SK-N-SH treated with all-trans-retinoic acid at 6 μM for 48 hours (cell line): Measurements from ENCODE around the gene FEN1.

Source experiments
- ATAC-seq: fragments of 200-7000 bp; cut with Tn5 transposase; 3 replicates; pipeline ENCODE4 v1.9.1; 2020; ENCODE audit warnings: mild to moderate bottlenecking, moderate library complexity
- ARNTL ChIP-seq: fragments of 450-650 bp; formaldehyde crosslinking; IDR thresholded peaks from 2 replicates; pipeline ENCODE4 v1.5.0; 2020; ENCODE audit warnings: low read depth, mild to moderate bottlenecking, moderate library complexity, borderline replicate concordance
- BACH2 ChIP-seq: fragments of 250-450 bp; sonication (Bioruptor Pico); IDR thresholded peaks from 2 replicates; pipeline ENCODE4 v1.9.0; 2021; ENCODE audit warnings: mild to moderate bottlenecking, borderline replicate concordance
- CREB5 ChIP-seq: fragments of 250-450 bp; sonication (Bioruptor Pico); IDR thresholded peaks from 2 replicates; pipeline ENCODE4 v1.5.1; 2020; ENCODE audit warnings: low read depth, mild to moderate bottlenecking, moderate library complexity
- CSDC2 ChIP-seq: fragments of 250-450 bp; sonication (Bioruptor Pico); IDR thresholded peaks from 2 replicates; pipeline ENCODE4 v1.5.0; 2020; ENCODE audit warnings: mild to moderate bottlenecking, moderate library complexity
- ESRRG ChIP-seq: fragments of 250-450 bp; sonication (Bioruptor Pico); IDR thresholded peaks from 2 replicates; pipeline ENCODE4 v1.6.1; 2021; ENCODE audit warnings: mild to moderate bottlenecking
- GLIS3 ChIP-seq: fragments of 250-450 bp; sonication (Bioruptor Pico); IDR thresholded peaks from 2 replicates; pipeline ENCODE4 v1.5.0; 2020; ENCODE audit warnings: mild to moderate bottlenecking, moderate library complexity
- ISL1 ChIP-seq: fragments of 250-450 bp; sonication (Bioruptor Pico); IDR thresholded peaks from 2 replicates; pipeline ENCODE4 v2.1.2; 2022; ENCODE audit warnings: mild to moderate bottlenecking, moderate library complexity
- OSR1 ChIP-seq: fragments of 250-450 bp; sonication (Bioruptor Pico); IDR thresholded peaks from 2 replicates; pipeline ENCODE4 v1.8.0; 2022; ENCODE audit warnings: moderate library complexity, mild to moderate bottlenecking, inconsistent platforms
- PPARA ChIP-seq: fragments of 250-450 bp; sonication (Bioruptor Pico); IDR thresholded peaks from 2 replicates; pipeline ENCODE4 v1.5.0; 2020; ENCODE audit warnings: mild to moderate bottlenecking, borderline replicate concordance
- RARB ChIP-seq: fragments of 250-450 bp; sonication (Bioruptor Pico); IDR thresholded peaks from 2 replicates; pipeline ENCODE4 v1.8.0; 2021; ENCODE audit warnings: mild to moderate bottlenecking, moderate library complexity
- SNAI2 ChIP-seq: fragments of 250-450 bp; sonication (Bioruptor Pico); IDR thresholded peaks from 2 replicates; pipeline ENCODE4 v1.5.0; 2020; ENCODE audit warnings: mild to moderate bottlenecking, moderate library complexity
- TCF4 ChIP-seq: fragments of 250-450 bp; sonication (Bioruptor Pico); IDR thresholded peaks from 2 replicates; pipeline ENCODE4 v1.8.0; 2021; ENCODE audit warnings: mild to moderate bottlenecking, moderate library complexity, borderline replicate concordance
- TOX ChIP-seq: fragments of 250-450 bp; sonication (Bioruptor Pico); IDR thresholded peaks from 2 replicates; pipeline ENCODE4 v1.8.0; 2021; ENCODE audit warnings: mild to moderate bottlenecking, moderate library complexity, borderline replicate concordance
- ZC3H10 ChIP-seq: fragments of 250-450 bp; sonication (Bioruptor Pico); IDR thresholded peaks from 2 replicates; pipeline ENCODE4 v1.5.1; 2021; ENCODE audit warnings: mild to moderate bottlenecking, moderate library complexity
- ZFP3 ChIP-seq: fragments of 250-450 bp; sonication (Bioruptor Pico); IDR thresholded peaks from 2 replicates; pipeline ENCODE4 v1.5.0; 2020; ENCODE audit warnings: mild to moderate bottlenecking, moderate library complexity
- ZFP30 ChIP-seq: fragments of 450-650 bp; formaldehyde crosslinking; IDR thresholded peaks from 2 replicates; pipeline ENCODE4 v1.5.0; 2022; ENCODE audit warnings: mild to moderate bottlenecking, moderate library complexity
- ZNF565 ChIP-seq: fragments of 450-650 bp; formaldehyde crosslinking; conservative IDR thresholded peaks from 2 replicates; pipeline ENCODE4 v1.5.0; 2020; ENCODE audit warnings: low read depth, mild to moderate bottlenecking, moderate library complexity
- ZNF70 ChIP-seq: fragments of 450-650 bp; formaldehyde crosslinking; IDR thresholded peaks from 2 replicates; pipeline ENCODE4 v1.5.0; 2020; ENCODE audit warnings: mild to moderate bottlenecking, moderate library complexity
- ZNF8 ChIP-seq: fragments of 450-650 bp; formaldehyde crosslinking; IDR thresholded peaks from 2 replicates; pipeline ENCODE4 v1.5.0; 2020; ENCODE audit warnings: mild to moderate bottlenecking, moderate library complexity
- TF ChIP-seq, protein P1 (sequence below): fragments of 250-450 bp; sonication (Bioruptor Pico); IDR thresholded peaks from 2 replicates; pipeline ENCODE4 v1.5.0; 2020; ENCODE audit warnings: mild to moderate bottlenecking, moderate library complexity
- TF ChIP-seq, protein P2 (sequence below): fragments of 250-450 bp; sonication (Bioruptor Pico); IDR thresholded peaks from 2 replicates; pipeline ENCODE4 v1.8.0; 2021; ENCODE audit warnings: low read depth, mild to moderate bottlenecking, moderate library complexity, borderline replicate concordance
- TF ChIP-seq, protein P3 (sequence below): fragments of 250-450 bp; sonication (Bioruptor Pico); IDR thresholded peaks from 2 replicates; pipeline ENCODE4 v1.5.1; 2021; ENCODE audit warnings: mild to moderate bottlenecking, moderate library complexity
- TF ChIP-seq, protein P4 (sequence below): fragments of 250-450 bp; sonication (Bioruptor Pico); IDR thresholded peaks from 2 replicates; pipeline ENCODE4 v1.8.0; 2020; ENCODE audit warnings: mild to moderate bottlenecking, moderate library complexity, borderline replicate concordance

Gene FEN1

DNA sequence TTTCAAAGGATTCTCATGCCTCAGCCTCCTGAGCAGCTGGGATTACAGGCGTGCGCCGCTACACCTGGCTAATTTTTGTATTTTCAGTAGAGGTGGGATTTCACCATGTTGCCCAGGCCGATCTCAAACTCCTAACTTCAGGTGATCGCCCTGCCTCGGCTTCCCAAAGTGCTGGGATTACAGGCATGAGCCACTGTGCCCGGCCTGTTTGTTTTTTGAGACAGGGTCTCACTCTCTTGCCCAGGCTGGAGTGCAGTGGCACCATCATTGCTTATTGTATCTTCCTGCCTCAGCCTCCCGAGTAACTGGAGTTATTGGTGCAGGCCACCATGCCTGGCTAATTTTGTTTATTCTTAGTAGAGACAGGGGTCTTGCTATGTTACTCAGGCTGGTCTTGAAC is 43.5 kb downstream of the FEN1 start:
- TF ChIP-seq TCF4, result no peak
- no peak for TF ChIP-seq BACH2 (CRISPR knock-in tag)
- no peak for TF ChIP-seq GLIS3 (CRISPR knock-in tag)
- TF ChIP-seq ISL1 (CRISPR knock-in tag), result no peak
- TF ChIP-seq ESRRG, result no peak
- TF ChIP-seq ZFP3, result no peak
- TF ChIP-seq CREB5 (CRISPR knock-in tag), result no peak
- no peak for ATAC-seq

DNA sequence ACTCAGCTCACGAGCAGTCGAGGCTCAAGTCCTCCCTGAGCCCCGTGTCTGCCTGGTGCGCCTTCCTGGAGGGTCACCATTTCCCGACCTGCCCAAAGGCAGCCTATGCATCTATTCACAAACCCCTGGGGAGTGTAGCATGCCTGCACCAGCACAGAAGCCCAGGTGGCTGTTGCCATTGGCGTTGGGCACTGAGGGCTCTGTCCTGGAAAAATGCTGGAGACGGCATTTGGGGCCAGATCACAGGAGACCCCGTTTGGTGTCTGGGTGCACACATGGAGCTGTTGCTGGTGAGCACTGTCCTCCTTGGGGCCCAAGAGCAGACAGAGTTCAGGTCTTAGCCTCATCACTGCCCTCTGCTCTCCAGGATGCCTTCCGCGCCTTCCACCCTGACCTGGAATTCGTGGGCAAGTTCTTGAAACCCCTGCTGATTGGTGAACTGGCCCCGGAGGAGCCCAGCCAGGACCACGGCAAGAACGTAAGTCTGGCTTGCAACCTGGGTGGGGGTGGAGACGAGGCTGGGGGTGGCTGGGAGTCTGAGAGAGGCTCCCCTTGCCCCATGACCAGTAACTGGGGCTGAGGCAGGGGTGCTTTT is 44.8 kb downstream of the FEN1 start:
- TF ChIP-seq, protein P1, sequence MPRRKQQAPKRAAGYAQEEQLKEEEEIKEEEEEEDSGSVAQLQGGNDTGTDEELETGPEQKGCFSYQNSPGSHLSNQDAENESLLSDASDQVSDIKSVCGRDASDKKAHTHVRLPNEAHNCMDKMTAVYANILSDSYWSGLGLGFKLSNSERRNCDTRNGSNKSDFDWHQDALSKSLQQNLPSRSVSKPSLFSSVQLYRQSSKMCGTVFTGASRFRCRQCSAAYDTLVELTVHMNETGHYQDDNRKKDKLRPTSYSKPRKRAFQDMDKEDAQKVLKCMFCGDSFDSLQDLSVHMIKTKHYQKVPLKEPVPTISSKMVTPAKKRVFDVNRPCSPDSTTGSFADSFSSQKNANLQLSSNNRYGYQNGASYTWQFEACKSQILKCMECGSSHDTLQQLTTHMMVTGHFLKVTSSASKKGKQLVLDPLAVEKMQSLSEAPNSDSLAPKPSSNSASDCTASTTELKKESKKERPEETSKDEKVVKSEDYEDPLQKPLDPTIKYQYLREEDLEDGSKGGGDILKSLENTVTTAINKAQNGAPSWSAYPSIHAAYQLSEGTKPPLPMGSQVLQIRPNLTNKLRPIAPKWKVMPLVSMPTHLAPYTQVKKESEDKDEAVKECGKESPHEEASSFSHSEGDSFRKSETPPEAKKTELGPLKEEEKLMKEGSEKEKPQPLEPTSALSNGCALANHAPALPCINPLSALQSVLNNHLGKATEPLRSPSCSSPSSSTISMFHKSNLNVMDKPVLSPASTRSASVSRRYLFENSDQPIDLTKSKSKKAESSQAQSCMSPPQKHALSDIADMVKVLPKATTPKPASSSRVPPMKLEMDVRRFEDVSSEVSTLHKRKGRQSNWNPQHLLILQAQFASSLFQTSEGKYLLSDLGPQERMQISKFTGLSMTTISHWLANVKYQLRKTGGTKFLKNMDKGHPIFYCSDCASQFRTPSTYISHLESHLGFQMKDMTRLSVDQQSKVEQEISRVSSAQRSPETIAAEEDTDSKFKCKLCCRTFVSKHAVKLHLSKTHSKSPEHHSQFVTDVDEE, result no peak
- no peak for TF ChIP-seq RARB (CRISPR knock-in tag)
- TF ChIP-seq OSR1 (CRISPR knock-in tag), result no peak
- no peak for TF ChIP-seq ZNF565 (CRISPR knock-in tag)
- TF ChIP-seq TOX (CRISPR knock-in tag), result no peak
- no peak for TF ChIP-seq BACH2 (CRISPR knock-in tag)
- no peak for TF ChIP-seq ZNF8 (CRISPR knock-in tag)
- TF ChIP-seq, protein P2, sequence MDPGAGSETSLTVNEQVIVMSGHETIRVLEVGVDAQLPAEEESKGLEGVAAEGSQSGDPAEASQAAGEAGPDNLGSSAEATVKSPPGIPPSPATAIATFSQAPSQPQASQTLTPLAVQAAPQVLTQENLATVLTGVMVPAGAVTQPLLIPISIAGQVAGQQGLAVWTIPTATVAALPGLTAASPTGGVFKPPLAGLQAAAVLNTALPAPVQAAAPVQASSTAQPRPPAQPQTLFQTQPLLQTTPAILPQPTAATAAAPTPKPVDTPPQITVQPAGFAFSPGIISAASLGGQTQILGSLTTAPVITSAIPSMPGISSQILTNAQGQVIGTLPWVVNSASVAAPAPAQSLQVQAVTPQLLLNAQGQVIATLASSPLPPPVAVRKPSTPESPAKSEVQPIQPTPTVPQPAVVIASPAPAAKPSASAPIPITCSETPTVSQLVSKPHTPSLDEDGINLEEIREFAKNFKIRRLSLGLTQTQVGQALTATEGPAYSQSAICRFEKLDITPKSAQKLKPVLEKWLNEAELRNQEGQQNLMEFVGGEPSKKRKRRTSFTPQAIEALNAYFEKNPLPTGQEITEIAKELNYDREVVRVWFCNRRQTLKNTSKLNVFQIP (CRISPR knock-in tag), result no peak
- TF ChIP-seq CREB5 (CRISPR knock-in tag), result no peak
- TF ChIP-seq ZFP30, result no peak
- no peak for TF ChIP-seq ZFP3
- no peak for TF ChIP-seq SNAI2
- no peak for TF ChIP-seq TCF4
- no peak for TF ChIP-seq ZC3H10 (CRISPR knock-in tag)
- TF ChIP-seq ARNTL (CRISPR knock-in tag), result no peak
- TF ChIP-seq, protein P3, sequence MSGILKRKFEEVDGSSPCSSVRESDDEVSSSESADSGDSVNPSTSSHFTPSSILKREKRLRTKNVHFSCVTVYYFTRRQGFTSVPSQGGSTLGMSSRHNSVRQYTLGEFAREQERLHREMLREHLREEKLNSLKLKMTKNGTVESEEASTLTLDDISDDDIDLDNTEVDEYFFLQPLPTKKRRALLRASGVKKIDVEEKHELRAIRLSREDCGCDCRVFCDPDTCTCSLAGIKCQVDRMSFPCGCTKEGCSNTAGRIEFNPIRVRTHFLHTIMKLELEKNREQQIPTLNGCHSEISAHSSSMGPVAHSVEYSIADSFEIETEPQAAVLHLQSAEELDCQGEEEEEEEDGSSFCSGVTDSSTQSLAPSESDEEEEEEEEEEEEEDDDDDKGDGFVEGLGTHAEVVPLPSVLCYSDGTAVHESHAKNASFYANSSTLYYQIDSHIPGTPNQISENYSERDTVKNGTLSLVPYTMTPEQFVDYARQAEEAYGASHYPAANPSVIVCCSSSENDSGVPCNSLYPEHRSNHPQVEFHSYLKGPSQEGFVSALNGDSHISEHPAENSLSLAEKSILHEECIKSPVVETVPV (CRISPR knock-in tag), result no peak
- TF ChIP-seq, all 23 proteins: peak for 0
- ATAC-seq, result no peak

GRCh38 chr11:61838501-61838900 is 45.8 kb downstream of the FEN1 start:
- no peak for ATAC-seq
- TF ChIP-seq TCF4 (no peak), ZNF565 (CRISPR knock-in tag) (no peak), CREB5 (CRISPR knock-in tag) (no peak), BACH2 (CRISPR knock-in tag) (no peak), ISL1 (CRISPR knock-in tag) (no peak), CSDC2 (CRISPR knock-in tag) (no peak), ZNF70 (CRISPR knock-in tag) (no peak), ARNTL (CRISPR knock-in tag) (no peak), TOX (CRISPR knock-in tag) (no peak), ZFP3 (no peak), ZC3H10 (CRISPR knock-in tag) (no peak), ZFP30 (no peak), ZNF8 (CRISPR knock-in tag) (no peak), PPARA (no peak)
- TF ChIP-seq, protein P4, sequence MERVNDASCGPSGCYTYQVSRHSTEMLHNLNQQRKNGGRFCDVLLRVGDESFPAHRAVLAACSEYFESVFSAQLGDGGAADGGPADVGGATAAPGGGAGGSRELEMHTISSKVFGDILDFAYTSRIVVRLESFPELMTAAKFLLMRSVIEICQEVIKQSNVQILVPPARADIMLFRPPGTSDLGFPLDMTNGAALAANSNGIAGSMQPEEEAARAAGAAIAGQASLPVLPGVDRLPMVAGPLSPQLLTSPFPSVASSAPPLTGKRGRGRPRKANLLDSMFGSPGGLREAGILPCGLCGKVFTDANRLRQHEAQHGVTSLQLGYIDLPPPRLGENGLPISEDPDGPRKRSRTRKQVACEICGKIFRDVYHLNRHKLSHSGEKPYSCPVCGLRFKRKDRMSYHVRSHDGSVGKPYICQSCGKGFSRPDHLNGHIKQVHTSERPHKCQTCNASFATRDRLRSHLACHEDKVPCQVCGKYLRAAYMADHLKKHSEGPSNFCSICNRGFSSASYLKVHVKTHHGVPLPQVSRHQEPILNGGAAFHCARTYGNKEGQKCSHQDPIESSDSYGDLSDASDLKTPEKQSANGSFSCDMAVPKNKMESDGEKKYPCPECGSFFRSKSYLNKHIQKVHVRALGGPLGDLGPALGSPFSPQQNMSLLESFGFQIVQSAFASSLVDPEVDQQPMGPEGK (CRISPR knock-in tag), result no peak
